HG02610 (cell line): ENCODE results near the gene CPXM1.

Experiments
- ATAC-seq: cut with Tn5 transposase; IDR thresholded peaks from one replicate; pipeline ENCODE4 v1.9.1; 2021; ENCODE audit warnings: mild to moderate bottlenecking, moderate library complexity; ENCODE audit not compliant: unreplicated experiment

Gene CPXM1

DNA sequence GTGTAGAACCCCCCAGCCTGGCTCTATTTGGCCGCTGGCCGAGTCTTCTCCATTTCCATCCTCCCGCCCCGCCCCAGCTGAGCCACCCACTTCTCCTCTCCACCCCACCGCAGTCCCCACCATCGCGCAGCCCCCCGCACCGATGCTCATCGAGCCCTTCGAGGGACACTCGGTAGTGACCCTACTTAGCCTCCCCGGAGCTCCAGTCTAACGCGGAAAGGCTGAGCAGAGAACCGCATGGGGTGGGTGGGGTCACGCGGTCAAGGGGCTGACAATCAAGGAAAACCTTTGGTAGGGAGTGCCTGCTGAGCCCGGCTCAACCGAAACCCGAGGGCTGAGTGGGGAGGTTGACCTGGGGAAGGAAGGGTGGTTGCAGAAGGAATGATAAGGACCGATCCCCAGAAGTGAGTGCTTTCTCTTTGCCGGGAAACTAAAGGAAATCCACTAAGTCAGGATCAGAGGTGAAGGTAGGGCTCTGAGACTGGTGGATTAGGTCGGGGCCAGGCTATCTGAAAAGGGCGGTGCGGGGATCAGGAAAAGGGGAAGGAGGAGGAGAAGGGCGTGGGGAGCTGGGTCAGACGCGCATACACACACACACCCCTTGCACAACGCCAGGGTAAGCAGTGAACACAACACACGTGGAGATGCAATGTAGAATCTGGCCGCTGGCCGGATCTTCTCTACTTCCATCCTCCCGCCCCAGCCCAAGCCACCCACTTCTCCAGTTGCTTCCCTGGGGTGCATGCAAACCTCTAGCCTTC, 49.8 kb downstream of the CPXM1 start:
- no peak for ATAC-seq

DNA sequence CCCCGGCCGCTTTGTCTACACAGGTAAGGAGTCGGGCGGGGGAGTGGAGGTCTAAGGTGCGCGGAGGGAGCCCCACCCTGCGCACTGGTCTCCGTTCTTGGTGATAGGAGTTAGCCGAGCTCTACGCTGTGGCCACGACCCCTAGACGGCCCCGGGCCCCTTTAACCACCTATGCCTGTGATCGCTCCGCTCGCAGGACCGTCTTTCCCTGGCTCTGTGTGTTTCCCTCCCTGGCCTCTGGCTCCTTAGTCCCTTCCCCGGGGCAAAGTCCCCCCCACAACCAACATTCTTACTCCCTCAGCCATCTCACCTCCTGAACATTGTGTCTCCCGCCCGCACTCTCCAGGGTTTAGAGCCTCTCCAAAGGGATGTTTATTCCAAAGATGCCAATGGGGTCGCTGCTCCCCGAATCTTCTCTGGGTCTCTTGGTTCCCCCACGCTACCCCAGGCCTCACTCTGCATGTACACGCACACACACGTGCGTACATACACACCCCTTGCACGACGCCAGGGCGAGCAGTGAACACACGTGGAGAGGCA, 50.4 kb downstream of the CPXM1 start:
- ATAC-seq, result no peak

DNA sequence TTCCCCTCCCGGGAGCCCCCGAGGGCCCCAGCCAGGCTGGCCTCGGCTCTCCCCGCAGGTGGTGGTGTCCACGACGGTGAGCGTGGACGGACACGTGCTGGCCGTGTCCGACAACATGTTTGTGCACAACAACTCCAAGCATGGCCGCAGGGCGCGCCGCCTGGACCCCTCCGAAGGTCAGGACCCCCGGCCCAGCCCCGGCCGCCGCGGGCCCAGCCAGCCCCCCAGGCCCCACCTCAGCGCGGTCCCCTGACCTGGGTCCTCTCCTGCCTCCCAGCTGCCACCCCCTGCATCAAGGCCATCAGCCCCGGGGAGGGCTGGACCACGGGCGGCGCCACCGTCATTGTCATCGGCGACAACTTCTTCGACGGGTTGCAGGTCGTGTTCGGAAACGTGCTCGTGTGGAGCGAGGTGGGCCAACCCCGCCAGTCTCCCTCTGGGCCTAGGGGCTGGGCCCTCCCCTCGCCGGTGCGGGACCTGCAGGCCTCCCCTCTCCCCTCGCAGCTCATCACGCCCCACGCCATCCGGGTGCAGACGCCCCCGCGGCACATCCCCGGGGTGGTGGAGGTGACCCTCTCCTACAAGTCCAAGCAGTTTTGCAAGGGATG, 51.0 kb downstream of the CPXM1 start:
- no peak for ATAC-seq

DNA sequence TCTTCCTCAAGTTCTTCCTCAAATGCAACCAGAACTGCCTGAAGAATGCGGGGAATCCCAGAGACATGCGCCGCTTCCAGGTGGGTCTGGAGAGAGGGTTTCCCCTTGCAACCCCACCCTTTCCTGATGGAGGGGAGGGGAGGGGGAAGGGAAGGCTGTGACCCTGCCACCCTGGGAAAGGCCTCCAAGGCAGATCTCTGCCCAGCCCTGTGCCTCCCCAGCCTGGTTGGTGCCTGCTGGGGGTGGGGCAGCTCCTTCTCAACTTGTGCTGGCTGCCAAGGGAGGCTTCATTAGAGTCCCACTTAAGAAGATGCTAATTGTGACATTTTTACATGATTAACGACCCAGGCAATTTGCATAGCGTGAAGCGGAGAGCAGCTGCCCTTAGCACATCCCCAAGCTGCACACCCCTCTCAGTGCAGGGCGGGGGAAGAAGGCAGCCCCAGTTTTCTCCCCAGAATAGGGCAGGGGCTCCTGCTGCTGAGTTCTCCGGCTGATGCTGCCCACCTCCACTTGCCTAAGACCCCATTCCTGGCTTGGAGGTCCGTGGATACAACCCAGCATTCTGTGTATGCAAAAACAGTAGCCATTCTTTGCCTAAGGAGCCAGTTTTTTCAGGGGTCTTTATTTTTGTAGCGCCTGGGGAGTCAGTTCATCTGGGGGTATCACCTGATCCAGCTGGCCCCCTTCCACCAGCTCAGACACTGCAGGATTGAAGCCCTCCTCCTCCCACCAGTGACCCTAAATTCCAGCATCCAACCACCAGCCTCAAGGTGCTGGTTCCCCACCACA, 51.7 kb downstream of the CPXM1 start:
- ATAC-seq, result no peak

DNA sequence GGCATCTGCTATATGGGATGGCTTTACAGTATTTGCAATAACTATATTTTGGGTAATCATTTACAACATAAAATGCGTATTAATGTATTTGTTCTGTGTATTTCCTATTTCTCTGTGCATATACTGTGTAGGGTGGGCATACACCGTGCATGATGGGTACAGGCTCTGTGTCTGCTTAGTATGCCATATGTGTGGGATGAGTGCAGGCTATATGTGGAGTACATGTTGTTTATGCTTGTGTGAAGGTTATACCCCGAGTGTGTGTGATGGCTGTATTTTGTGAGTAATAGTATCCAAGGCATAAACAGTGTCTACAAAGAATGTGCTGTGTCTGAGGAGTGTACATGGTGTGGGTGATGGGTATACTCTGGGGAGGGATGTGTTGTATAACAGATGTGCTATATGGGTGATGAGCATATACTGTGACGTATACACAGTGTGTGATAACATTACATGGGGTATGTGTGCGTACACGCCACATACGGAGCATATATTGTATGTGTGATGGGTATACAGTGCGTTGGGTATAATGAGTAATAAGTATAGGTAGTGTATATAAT, 52.7 kb downstream of the CPXM1 start:
- no peak for ATAC-seq

DNA sequence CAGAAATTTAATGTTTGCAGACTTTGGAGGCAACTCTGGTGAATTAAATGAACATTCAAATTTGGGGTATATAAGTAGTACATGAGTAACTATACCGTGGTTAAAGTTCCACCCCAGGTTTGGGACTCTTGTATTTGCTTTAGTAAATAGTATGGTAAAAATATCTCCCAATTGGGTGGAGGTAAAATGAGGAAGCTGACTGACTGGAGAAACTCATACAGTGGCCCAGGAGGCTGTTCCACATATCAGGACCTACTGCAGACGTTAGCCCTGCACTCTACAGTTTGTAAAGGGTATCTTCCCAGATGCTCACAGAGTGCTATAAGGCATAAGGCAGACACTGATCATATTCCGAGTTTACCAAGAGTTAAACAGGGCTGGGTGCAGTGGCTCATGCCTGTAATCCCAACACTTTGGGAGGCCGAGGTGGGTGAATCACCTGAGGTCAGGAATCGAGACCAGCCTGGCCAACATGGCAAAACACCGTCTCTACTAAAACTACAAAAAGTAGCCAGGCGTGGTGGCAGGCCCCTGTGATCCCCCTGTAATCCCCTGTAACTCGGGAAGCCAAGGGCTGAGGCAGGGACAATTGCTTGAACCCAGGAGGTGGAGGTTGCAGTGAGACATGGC, 53.7 kb downstream of the CPXM1 start:
- ATAC-seq, result no peak

DNA sequence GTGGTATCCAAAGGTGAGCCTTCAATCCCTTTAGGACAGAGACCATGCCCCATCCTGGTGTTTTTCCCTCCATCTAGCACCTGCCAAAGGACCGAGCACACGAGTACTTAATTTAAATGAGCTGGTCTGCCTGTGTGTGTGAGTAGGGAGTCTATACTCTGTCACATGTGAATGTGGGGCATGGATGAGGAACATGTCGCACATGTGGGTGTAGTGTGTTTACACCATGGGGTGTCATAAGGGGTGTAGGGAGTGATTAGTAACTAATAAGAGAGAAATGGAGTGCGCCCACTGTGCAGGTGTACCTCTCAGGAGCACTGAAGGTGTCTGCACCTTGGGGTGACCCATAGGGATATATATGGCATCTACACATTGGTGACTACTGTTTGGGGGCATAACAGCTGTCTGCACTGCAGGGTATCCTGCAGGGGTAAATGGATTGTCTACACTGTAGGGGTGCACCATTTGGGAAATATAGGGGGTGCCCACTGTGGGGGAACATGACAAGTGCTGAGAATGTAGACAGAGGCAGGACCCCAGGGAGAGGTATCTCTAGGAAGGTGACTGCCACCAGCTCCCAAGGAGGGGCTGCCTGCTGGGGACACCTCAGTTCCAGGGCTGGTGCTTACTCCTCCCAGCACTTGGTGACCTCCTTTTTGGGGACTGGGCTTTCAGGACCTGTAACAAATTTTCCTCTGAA, 54.3 kb downstream of the CPXM1 start:
- ATAC-seq, result no peak

DNA sequence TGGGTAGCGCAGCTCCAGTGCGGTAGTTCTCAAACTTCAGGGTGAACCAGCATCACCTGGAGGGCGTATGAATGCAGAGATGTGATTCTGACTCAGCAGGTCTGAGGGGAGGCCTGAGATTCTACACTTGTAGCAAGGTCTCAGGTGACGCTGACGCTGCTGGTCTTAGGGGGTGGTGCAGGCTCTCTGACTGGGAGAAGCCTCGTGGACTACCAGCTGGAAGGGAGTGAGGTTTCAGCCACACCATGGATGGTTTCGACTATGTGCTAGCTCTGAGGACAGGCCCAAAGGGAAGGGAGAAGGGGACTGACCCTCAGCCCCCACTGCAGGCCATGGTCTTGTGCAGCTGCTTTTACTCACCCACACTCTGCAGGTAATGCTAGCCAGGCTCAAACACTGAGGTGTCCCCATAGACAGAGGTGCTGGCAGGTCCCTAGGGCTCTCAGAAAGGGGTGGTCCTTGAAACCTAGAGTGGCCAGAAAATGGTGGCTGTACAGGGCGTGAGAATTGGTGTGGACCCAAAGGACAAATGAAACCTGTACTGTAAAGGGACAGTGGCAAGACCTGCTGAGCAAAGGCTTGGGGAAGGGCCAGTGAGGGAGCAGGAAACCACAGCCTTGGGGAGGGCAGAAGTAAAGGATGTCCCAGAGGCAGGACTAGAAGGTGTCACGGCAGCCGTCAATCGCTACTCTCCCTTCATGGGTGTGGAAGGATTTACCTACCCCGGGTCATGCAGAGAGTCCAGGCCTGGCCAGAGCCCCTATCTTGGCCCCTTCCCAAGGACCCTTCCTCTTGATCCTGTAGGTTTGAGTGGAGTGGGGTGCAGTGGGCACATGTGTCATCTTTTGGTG, 55.1 kb downstream of the CPXM1 start:
- no peak for ATAC-seq
